B cell (primary cell): ENCODE measurements around the gene OR1E1. TPM values are rescaled to one million over a fixed set of nuclear protein-coding genes. Genes with fewer than 3 reads are reported as not detected.
"Not testable (repeated sequence)": the region's sequence is repeated elsewhere in the genome, so short reads cannot be mapped to it uniquely, and the experiment has no call there.

Experiments used
- ATAC-seq: fragments of 200-7000 bp; cut with Tn5 transposase; one replicate; pipeline ENCODE4 v1.10.0; 2021; ENCODE audit warnings: low read depth, mild to moderate bottlenecking, moderate number of reproducible peaks, moderate library complexity
- CTCF ChIA-PET: fragments of 350-600 bp; sonication (Branson Sonifier 250); formaldehyde crosslinking; loops from one replicate; lab custom pipeline; 2021; ENCODE audit warnings: antibody characterized with exemption, inconsistent platforms; lab: Charles Lee
- POLR2A ChIA-PET: fragments of 350-600 bp; sonication (Branson Sonifier 250); formaldehyde crosslinking; loops from one replicate; lab custom pipeline; 2021; ENCODE audit warnings: antibody characterized with exemption; lab: Charles Lee
- DNase-seq: peaks from one replicate; pipeline ENCODE4 v3.0.0; 2013
- H2AFZ ChIP-seq: 2 replicates; pipeline ENCODE4 v1.6.1; 2012; ENCODE audit warnings: mild to moderate bottlenecking, low read depth, low read length; ENCODE audit not compliant: insufficient read depth, poor library complexity, severe bottlenecking
- H3K27ac ChIP-seq, 2 donors: 1 replicate in 1 of 2; 2 replicates in 1 of 2; pipeline ENCODE4 v1.5.1; 2012 to 2013; ENCODE audit warnings: low read length in 2 of 2, mild to moderate bottlenecking in 2 of 2, moderate library complexity in 1 of 2
- H3K27me3 ChIP-seq, 4 experiments: fragments of 200-600 bp in 1 of 4; sonication (generic) in 1 of 4; replicated peaks in 1 of 4; 1 replicate in 2 of 4; 2 replicates in 2 of 4; pipeline versions ENCODE4 v1.6.1 to v1.7.0; 2013 to 2016; ENCODE audit warnings: low read length in 3 of 4, mild to moderate bottlenecking in 2 of 4, mixed read lengths in 1 of 4, moderate library complexity in 1 of 4; ENCODE audit not compliant: insufficient read depth in 4 of 4, control insufficient read depth in 3 of 4; ENCODE audit errors: control extremely low read depth in 1 of 4
- H3K36me3 ChIP-seq, 2 experiments: replicated peaks in 1 of 2; 1 replicate in 1 of 2; 2 replicates in 1 of 2; pipeline versions ENCODE4 v1.6.1 to v1.7.1; 2013; ENCODE audit warnings: low read length in 1 of 2; ENCODE audit not compliant: insufficient read depth in 2 of 2, control insufficient read depth in 1 of 2; ENCODE audit errors: control extremely low read depth in 1 of 2, extremely low read depth in 1 of 2
- H3K4me1 ChIP-seq, 2 donors: fragments of 200-600 bp in 1 of 2; sonication (generic) in 1 of 2; 1 replicate in 1 of 2; 2 replicates in 1 of 2; pipeline versions ENCODE4 v1.5.1 to v1.6.1; 2013 to 2017; ENCODE audit warnings: low read length in 2 of 2; ENCODE audit not compliant: control insufficient read depth in 2 of 2, insufficient read depth in 2 of 2
- H3K4me2 ChIP-seq: replicated peaks from 2 replicates; pipeline ENCODE3; 2012; ENCODE audit warnings: mild to moderate bottlenecking, low read depth, low read length; ENCODE audit not compliant: poor library complexity, severe bottlenecking
- H3K4me3 ChIP-seq, 5 experiments: fragments of 200-600 bp in 1 of 5; sonication (generic) in 1 of 5; 1 replicate in 3 of 5; 2 replicates in 2 of 5; pipeline versions ENCODE4 v1.5.1 to v1.7.0; 2011 to 2016; ENCODE audit warnings: low read length in 4 of 5, mild to moderate bottlenecking in 4 of 5, low read depth in 2 of 5, control low read depth in 1 of 5, moderate library complexity in 1 of 5; ENCODE audit not compliant: insufficient read depth in 1 of 5; ENCODE audit errors: control extremely low read depth in 1 of 5, extremely low read depth in 1 of 5
- H3K79me2 ChIP-seq: fragments of 200-600 bp; sonication (generic); one replicate; pipeline ENCODE4 v1.6.0; 2016; ENCODE audit warnings: low read length; ENCODE audit not compliant: control insufficient read depth, insufficient read depth
- H3K9ac ChIP-seq: fragments of 200-600 bp; sonication (generic); 2 replicates; pipeline ENCODE4 v1.6.1; 2017; ENCODE audit warnings: mild to moderate bottlenecking, low read length, moderate library complexity
- H3K9me3 ChIP-seq, 3 donors: one replicate each; pipeline versions ENCODE4 v1.6.1 to v1.7.1; 2013; ENCODE audit warnings: low read length in 2 of 3; ENCODE audit not compliant: control insufficient read depth in 2 of 3, insufficient read depth in 1 of 3; ENCODE audit errors: control extremely low read depth in 1 of 3
- H4K20me1 ChIP-seq: 2 replicates; pipeline ENCODE4 v1.6.0; 2012; ENCODE audit warnings: mild to moderate bottlenecking, low read length; ENCODE audit not compliant: insufficient read depth, control insufficient read depth, poor library complexity, severe bottlenecking
- H3K27ac Mint-ChIP-seq: one replicate; pipeline ENCODE4 v1.8.0; 2021; ENCODE audit warnings: mixed read lengths
- H3K27me3 Mint-ChIP-seq: one replicate; pipeline ENCODE4 v1.8.0; 2021; ENCODE audit warnings: mixed read lengths
- H3K4me1 Mint-ChIP-seq: one replicate; pipeline ENCODE4 v1.8.0; 2021; ENCODE audit warnings: mixed read lengths
- H3K4me3 Mint-ChIP-seq: one replicate; pipeline ENCODE4 v1.8.0; 2021; ENCODE audit warnings: mixed read lengths
- H3K9me3 Mint-ChIP-seq: one replicate; pipeline ENCODE4 v1.8.0; 2022; ENCODE audit warnings: mixed read lengths; ENCODE audit not compliant: insufficient read depth
- EZH2 ChIP-seq: IDR thresholded peaks from 2 replicates; pipeline ENCODE4 v1.6.1; 2012; ENCODE audit warnings: borderline replicate concordance, low read depth, mild to moderate bottlenecking, moderate library complexity, low read length; ENCODE audit not compliant: insufficient read depth, poor library complexity, severe bottlenecking
- WGBS: methylation state at CpG from one replicate; pipeline ENCODE4 v1.1.5; 2013; ENCODE audit warnings: missing lambda C conversion rate; ENCODE audit not compliant: insufficient coverage; 5-methylcytosine and 5-hydroxymethylcytosine counted together
- intact Hi-C: fragments of 100-400 bp; cut with micrococcal nuclease; formaldehyde crosslinking; loops from one replicate; pipeline ENCODE4 v1.10.0; 2022
- polyA plus RNA-seq: library from polyadenylated mRNA; depleted of rRNA; stranded (reverse); fragments of >200 nt; gene quantifications from 2 replicates; pipeline ENCODE4 v1.2.3, GENCODE V29; 2012
- total RNA-seq, 2 donors: library from RNA; stranded (reverse); fragments of 120-200 nt in 1 of 2; gene quantifications; 1 replicate in 1 of 2; 2 replicates in 1 of 2; pipeline versions ENCODE4 v1.2.3 to v1.2.4, GENCODE V29; 2013 to 2022
- TF ChIP-seq, protein P1 (sequence below): fragments of 200-600 bp; IDR thresholded peaks from one replicate; pipeline ENCODE4 v1.8.0; 2022; ENCODE audit warnings: antibody characterized with exemption, mild to moderate bottlenecking

OR1E1 gene
- total and polyA plus RNA-seq, 2 donors (not counting 1 experiment from before 2014, with no cell fraction given), result not detected

DNA sequence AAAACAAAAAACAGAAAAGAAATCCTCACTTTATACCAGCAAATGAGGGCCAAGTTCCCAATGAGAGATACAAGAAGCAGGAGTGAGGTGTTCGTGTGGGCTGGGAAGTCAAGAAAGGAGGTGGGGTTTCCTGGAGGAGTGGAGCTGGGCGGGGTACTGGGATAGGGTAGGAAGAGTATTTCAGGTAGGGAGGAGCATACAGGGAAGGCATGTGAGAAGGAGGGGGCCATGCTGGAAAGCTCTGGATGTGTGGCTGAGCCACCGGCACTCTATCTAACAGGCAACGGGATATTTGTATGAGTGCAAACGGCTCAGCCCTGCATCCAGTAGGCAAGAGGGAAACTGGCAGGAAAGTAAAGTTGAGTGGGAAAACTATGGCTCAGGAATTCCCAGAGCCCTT is 16.3 kb downstream of the OR1E1 start:
- 85% methylated on average over 5 of the region's 5 CpGs for WGBS
- H3K9me3 ChIP-seq, result peaks cover 0 to 4% (median 0%) of the 10 kb centered on the region in 3 donors
- peaks cover 0 to 2% of the 10 kb centered on the region in 2 donors for H3K4me1 ChIP-seq
- POLR2A ChIA-PET, result no interaction called here
- Mint-ChIP-seq H3K4me1 (no peaks in the 10 kb centered on the region), H3K9me3 (no peaks in the 10 kb centered on the region), H3K27ac (no peak overlapping the region), H3K4me3 (no peak overlapping the region), H3K27me3 (peaks cover 56% of the 10 kb centered on the region)
- H4K20me1 ChIP-seq, result no peaks in the 10 kb centered on the region
- CTCF ChIA-PET, result no interaction called here
- no peak for TF ChIP-seq EZH2
- TF ChIP-seq, protein P1, sequence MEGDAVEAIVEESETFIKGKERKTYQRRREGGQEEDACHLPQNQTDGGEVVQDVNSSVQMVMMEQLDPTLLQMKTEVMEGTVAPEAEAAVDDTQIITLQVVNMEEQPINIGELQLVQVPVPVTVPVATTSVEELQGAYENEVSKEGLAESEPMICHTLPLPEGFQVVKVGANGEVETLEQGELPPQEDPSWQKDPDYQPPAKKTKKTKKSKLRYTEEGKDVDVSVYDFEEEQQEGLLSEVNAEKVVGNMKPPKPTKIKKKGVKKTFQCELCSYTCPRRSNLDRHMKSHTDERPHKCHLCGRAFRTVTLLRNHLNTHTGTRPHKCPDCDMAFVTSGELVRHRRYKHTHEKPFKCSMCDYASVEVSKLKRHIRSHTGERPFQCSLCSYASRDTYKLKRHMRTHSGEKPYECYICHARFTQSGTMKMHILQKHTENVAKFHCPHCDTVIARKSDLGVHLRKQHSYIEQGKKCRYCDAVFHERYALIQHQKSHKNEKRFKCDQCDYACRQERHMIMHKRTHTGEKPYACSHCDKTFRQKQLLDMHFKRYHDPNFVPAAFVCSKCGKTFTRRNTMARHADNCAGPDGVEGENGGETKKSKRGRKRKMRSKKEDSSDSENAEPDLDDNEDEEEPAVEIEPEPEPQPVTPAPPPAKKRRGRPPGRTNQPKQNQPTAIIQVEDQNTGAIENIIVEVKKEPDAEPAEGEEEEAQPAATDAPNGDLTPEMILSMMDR, result no peak
- H3K79me2 ChIP-seq, result no peaks in the 10 kb centered on the region
- peaks cover 0 to 6% (median 2%) of the 10 kb centered on the region in 4 experiments for H3K27me3 ChIP-seq
- no peak overlapping the region for H3K4me2 ChIP-seq
- no peaks in the 10 kb centered on the region for H3K36me3 ChIP-seq
- ATAC-seq (no peak), DNase-seq (no peak)
- H2AFZ ChIP-seq, result no peak overlapping the region
- H3K4me3 ChIP-seq, result no peak overlapping the region
- H3K9ac ChIP-seq, result no peak overlapping the region
- H3K27ac ChIP-seq, result no peak overlapping the region
- intact Hi-C loops, result no loop called here

DNA sequence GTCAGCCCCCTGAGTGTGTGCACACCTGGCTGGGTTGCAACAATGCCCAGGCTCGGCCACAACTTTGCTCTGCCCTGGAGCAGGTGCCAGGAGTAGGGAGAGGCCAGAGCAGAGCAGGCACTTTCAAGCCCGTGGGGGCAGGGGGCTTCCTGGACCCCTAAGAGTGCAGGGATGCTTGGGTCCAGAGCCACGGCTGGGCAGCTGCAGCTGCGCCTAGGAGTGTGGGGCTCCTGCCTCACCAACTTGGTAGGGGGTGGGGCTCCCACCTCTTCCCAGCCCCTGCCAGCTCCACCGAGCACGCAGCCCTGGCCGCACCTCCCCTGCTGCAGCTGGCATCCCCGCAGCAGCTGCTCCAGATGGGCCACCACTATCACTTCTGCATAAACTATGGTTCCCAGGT is 19.9 kb downstream of the OR1E1 start:
- CTCF ChIA-PET, result no interaction called here
- DNase-seq, result no peak
- Histone ChIP-seq H3K79me2 (no peaks in the 10 kb centered on the region), H2AFZ (no peak overlapping the region), H3K27ac (no peak overlapping the region), H3K4me3 (no peak overlapping the region), H3K27me3 (peaks cover 0 to 3% (median 0%) of the 10 kb centered on the region in 4 experiments), H4K20me1 (no peaks in the 10 kb centered on the region), H3K36me3 (no peaks in the 10 kb centered on the region), H3K9me3 (peaks cover 0 to 11% (median 3%) of the 10 kb centered on the region in 3 donors), H3K4me2 (no peak overlapping the region), H3K4me1 (no peaks in the 10 kb centered on the region), H3K9ac (no peak overlapping the region)
- Mint-ChIP-seq H3K27me3 (peaks cover 34% of the 10 kb centered on the region), H3K4me3 (no peak overlapping the region), H3K4me1 (no peaks in the 10 kb centered on the region), H3K9me3 (peaks cover 3% of the 10 kb centered on the region), H3K27ac (no peak overlapping the region)
- POLR2A ChIA-PET, result no interaction called here
- intact Hi-C loops, result no loop called here
- ATAC-seq, result no peak
- TF ChIP-seq EZH2, result no peak
- TF ChIP-seq, protein P1, result no peak
- WGBS, result 80% methylated on average over 6 of the region's 8 CpGs

DNA sequence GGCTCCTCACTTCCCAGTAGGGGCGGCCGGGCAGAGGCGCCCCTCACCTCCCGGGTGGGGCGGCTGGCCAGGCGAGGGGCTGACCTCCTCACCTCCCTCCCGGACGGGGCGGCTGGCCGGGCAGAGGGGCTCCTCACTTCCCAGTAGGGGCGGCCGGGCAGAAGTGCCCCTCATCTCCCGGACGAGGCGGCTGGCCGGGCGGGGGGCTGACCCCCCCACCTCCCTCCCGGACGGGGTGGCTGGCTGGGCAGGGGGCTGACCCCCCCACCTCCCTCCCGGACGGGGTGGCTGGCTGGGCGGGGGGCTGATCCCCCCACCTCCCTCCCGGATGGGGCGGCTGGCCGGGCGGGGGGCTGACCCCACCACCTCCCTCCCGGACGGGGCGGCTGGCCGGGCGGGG is 27.0 kb downstream of the OR1E1 start:
- POLR2A ChIA-PET, H3K27ac ChIP-seq, CTCF ChIA-PET, H3K27me3 ChIP-seq, H4K20me1 ChIP-seq, H2AFZ ChIP-seq, H3K4me1 Mint-ChIP-seq, H3K4me3 ChIP-seq, intact Hi-C loops, DNase-seq, H3K27ac Mint-ChIP-seq, H3K36me3 ChIP-seq, H3K9ac ChIP-seq, H3K4me3 Mint-ChIP-seq, ATAC-seq, H3K4me2 ChIP-seq, H3K4me1 ChIP-seq, H3K79me2 ChIP-seq: not testable (repeated sequence)
- Mint-ChIP-seq H3K9me3 (peaks cover 13% of the 10 kb centered on the region), H3K27me3 (peaks cover 13% of the 10 kb centered on the region)
- peaks cover 4 to 11% (median 6%) of the 10 kb centered on the region in 3 donors for H3K9me3 ChIP-seq
- WGBS, result no CpG with 5 or more reads among the region's 31 CpGs
